HL-60 (cell line): Measurements from ENCODE around the gene TSPOAP1.

ENCODE experiments used
- DNase-seq, 2 experiments: peaks; one replicate each; pipeline ENCODE4 v3.0.0-alpha.2; 2010 to 2020; ENCODE audit warnings: low read depth in 1 of 2, low spot score in 1 of 2
- H3K27ac ChIP-seq: fragments of 250-450 bp; sonication (Bioruptor Pico); replicated peaks from 2 replicates; pipeline ENCODE4 v1.5.1; 2020; ENCODE audit warnings: mild to moderate bottlenecking, moderate library complexity
- H3K27me3 ChIP-seq: fragments of 250-450 bp; sonication (Bioruptor Pico); 2 replicates; pipeline ENCODE4 v1.5.1; 2021; ENCODE audit warnings: mild to moderate bottlenecking, moderate library complexity; ENCODE audit not compliant: insufficient read depth, poor library complexity, severe bottlenecking
- H3K4me3 ChIP-seq: replicated peaks from 2 replicates; pipeline ENCODE4 v1.5.1; 2011; ENCODE audit warnings: mild to moderate bottlenecking, control low read depth, low read length; ENCODE audit not compliant: insufficient read depth
- CTCF ChIP-seq: IDR thresholded peaks from one replicate; pipeline ENCODE4 v1.5.1; 2011; ENCODE audit warnings: low read length, control low read depth, inconsistent platforms; ENCODE audit not compliant: insufficient read depth
- GABPA ChIP-seq: IDR thresholded peaks from 2 replicates; pipeline ENCODE4 v1.6.1; 2012; ENCODE audit warnings: low read depth
- POLR2AphosphoS5 ChIP-seq: IDR thresholded peaks from 2 replicates; pipeline ENCODE4 v1.6.1; 2012; ENCODE audit warnings: low read depth
- REST ChIP-seq: IDR thresholded peaks from 2 replicates; pipeline ENCODE4 v1.6.1; 2012; ENCODE audit warnings: low read depth; ENCODE audit not compliant: insufficient replicate concordance
- SPI1 ChIP-seq: IDR thresholded peaks from 2 replicates; pipeline ENCODE4 v1.6.1; 2012; ENCODE audit warnings: low read depth, mild to moderate bottlenecking, borderline replicate concordance

The TSPOAP1 gene

GRCh38 chr17:58364270-58364942, 35.8 kb upstream of the TSPOAP1 start:
- TF ChIP-seq CTCF (no peak), POLR2AphosphoS5 (no peak), GABPA (no peak), REST (no peak), SPI1 (no peak)
- Histone ChIP-seq H3K27me3 (no peaks in the 10 kb centered on the region), H3K27ac (no peak overlapping the region), H3K4me3 (no peak overlapping the region)
- DNase-seq: no peak

- H3K27me3 ChIP-seq: no peaks in the 10 kb centered on the region
- H3K27ac ChIP-seq: no peak overlapping the region
- DNase-seq: no peak
- TF ChIP-seq GABPA (no peak), SPI1 (no peak), REST (no peak), POLR2AphosphoS5 (no peak), CTCF (no peak)
- H3K4me3 ChIP-seq: no peak overlapping the region
These were observed 35.0 kb upstream of the TSPOAP1 start for GRCh38 chr17:58363457-58364185.

- TF ChIP-seq CTCF: no peak
- TF ChIP-seq REST: no peak
- no peak for TF ChIP-seq GABPA
- no peak for TF ChIP-seq SPI1
- TF ChIP-seq POLR2AphosphoS5: no peak
- H3K4me3 ChIP-seq: no peak overlapping the region
- no peak overlapping the region for H3K27ac ChIP-seq
- H3K27me3 ChIP-seq: no peaks in the 10 kb centered on the region
- no peak for DNase-seq
These were observed 33.9 kb upstream of the TSPOAP1 start for GRCh38 chr17:58362368-58363014.
